Neutrophil (primary cell): Measurements from ENCODE around the gene IL36B.
"Not testable (repeated sequence)": the region's sequence is repeated elsewhere in the genome, so short reads cannot be mapped to it uniquely, and the experiment has no call there.

Source experiments
- H3K27ac ChIP-seq: fragments of 200-600 bp; sonication (generic); 2 replicates; pipeline ENCODE4 v1.5.1; 2016; ENCODE audit warnings: mild to moderate bottlenecking, moderate library complexity
- H3K27me3 ChIP-seq: fragments of 200-600 bp; sonication (generic); 2 replicates; pipeline ENCODE4 v1.6.0; 2016; ENCODE audit warnings: mild to moderate bottlenecking
- H3K36me3 ChIP-seq: fragments of 200-600 bp; sonication (generic); 2 replicates; pipeline ENCODE4 v1.5.1; 2017
- H3K4me1 ChIP-seq, 2 experiments: fragments of 200-600 bp in 1 of 2; sonication (generic) in 1 of 2; 1 replicate in 1 of 2; 2 replicates in 1 of 2; pipeline versions ENCODE4 v1.5.1 to v1.6.1; 2013 to 2016; ENCODE audit warnings: low read depth in 1 of 2, low read length in 1 of 2, mild to moderate bottlenecking in 1 of 2, moderate library complexity in 1 of 2; ENCODE audit not compliant: control insufficient read depth in 1 of 2, insufficient read depth in 1 of 2
- H3K4me3 ChIP-seq, 2 experiments: fragments of 200-600 bp in 1 of 2; sonication (generic) in 1 of 2; 1 replicate in 1 of 2; 2 replicates in 1 of 2; pipeline ENCODE4 v1.5.1; 2013 to 2016; ENCODE audit warnings: low read depth in 1 of 2, low read length in 1 of 2, mild to moderate bottlenecking in 1 of 2, moderate library complexity in 1 of 2
- H3K9me3 ChIP-seq: fragments of 200-600 bp; sonication (generic); 2 replicates; pipeline ENCODE4 v1.5.1; 2016
- TF ChIP-seq, protein P1 (sequence below): fragments of 200-600 bp; sonication (generic); IDR thresholded peaks from 2 replicates; pipeline ENCODE4 v1.5.1; 2016; ENCODE audit warnings: antibody characterized with exemption

IL36B gene

DNA sequence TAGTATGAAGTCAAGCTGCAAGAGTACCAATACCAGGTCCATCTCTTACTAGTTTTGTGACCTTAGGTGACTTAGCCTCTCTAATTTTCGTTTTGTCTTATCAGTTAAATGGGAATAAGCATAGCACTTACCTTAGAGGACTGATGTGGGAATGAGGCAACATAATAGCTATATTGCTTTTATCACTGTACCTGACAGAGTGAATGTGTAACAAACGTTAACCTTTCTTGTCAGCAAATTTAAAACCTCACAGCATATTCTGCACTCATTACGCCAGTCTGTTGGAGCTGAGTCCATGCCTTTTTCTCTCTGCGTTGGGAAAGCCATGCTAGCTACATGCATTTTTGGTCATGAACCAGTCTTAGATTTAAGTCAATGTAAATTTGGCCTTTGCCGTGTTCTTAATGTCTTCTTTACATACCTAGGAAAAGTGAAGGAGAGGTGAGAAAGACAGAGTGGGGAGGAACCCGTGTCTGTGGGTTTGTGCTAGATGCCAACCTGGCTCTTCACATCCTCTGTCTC, at the start of gene IL36B:
TSS of gene IL36B (minus strand) at position 472 of the 522 bp plus-strand sequence.
- no peaks in the 10 kb centered on the region for H3K36me3 ChIP-seq
- H3K9me3 ChIP-seq: no peaks in the 10 kb centered on the region
- TF ChIP-seq, protein P1, sequence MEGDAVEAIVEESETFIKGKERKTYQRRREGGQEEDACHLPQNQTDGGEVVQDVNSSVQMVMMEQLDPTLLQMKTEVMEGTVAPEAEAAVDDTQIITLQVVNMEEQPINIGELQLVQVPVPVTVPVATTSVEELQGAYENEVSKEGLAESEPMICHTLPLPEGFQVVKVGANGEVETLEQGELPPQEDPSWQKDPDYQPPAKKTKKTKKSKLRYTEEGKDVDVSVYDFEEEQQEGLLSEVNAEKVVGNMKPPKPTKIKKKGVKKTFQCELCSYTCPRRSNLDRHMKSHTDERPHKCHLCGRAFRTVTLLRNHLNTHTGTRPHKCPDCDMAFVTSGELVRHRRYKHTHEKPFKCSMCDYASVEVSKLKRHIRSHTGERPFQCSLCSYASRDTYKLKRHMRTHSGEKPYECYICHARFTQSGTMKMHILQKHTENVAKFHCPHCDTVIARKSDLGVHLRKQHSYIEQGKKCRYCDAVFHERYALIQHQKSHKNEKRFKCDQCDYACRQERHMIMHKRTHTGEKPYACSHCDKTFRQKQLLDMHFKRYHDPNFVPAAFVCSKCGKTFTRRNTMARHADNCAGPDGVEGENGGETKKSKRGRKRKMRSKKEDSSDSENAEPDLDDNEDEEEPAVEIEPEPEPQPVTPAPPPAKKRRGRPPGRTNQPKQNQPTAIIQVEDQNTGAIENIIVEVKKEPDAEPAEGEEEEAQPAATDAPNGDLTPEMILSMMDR: no peak
- H3K4me1 ChIP-seq: no peaks in the 10 kb centered on the region
- H3K27ac ChIP-seq: no peak within 1 kb of the TSS
- no peak within 1 kb of the TSS for H3K4me3 ChIP-seq
- H3K27me3 ChIP-seq: no peaks in the 10 kb centered on the region

DNA sequence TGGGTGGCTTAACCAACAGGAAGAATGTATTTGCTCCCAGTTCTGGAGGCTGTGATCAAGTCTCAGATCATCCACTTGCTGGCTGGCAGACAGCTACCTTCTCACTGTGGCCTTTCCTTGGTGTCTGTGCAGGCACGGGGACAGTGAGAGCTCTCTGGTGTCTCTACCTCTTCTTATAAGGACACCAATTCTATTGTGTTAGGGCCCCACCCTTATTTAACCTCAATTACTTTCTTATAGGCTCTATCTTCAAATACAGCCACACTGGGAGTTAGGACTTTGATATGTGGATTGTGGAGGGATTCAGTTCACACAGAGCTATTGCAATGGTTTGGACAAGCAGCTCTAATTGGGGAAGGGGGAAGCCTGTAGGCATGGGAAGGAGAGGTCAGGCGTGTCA, 49.5 kb upstream of the IL36B start:
- TF ChIP-seq, protein P1: no peak
- H3K27ac ChIP-seq: no peak overlapping the region
- no peak overlapping the region for H3K4me3 ChIP-seq
- H3K27me3 ChIP-seq: no peaks in the 10 kb centered on the region
- H3K4me1 ChIP-seq: no peaks in the 10 kb centered on the region
- no peaks in the 10 kb centered on the region for H3K9me3 ChIP-seq
- H3K36me3 ChIP-seq: no peaks in the 10 kb centered on the region

DNA sequence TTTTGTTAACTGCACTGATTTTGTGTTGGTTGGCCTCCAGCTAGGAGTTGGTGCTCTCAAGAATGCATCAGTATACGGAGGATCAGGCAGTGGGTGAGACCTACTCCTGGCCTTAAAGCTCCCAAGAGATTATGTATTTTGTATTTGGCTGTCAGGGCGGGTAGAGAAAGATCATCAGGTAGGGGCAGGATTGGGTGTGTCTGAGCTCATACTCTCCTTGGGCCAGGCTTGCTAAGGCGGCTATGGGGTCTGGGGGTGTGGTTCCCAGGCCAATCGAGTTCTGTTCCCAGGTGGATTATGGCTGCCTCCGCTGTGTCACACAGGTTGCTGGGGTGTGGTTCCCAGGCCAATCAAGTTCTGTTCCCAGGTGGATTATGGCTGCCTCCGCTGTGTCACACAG, 45.9 kb upstream of the IL36B start:
- TF ChIP-seq, protein P1: no peak
- Histone ChIP-seq H3K4me1 (no peaks in the 10 kb centered on the region), H3K27me3 (no peaks in the 10 kb centered on the region), H3K27ac (no peak overlapping the region), H3K9me3 (no peaks in the 10 kb centered on the region), H3K36me3 (no peaks in the 10 kb centered on the region), H3K4me3 (no peak overlapping the region)

DNA sequence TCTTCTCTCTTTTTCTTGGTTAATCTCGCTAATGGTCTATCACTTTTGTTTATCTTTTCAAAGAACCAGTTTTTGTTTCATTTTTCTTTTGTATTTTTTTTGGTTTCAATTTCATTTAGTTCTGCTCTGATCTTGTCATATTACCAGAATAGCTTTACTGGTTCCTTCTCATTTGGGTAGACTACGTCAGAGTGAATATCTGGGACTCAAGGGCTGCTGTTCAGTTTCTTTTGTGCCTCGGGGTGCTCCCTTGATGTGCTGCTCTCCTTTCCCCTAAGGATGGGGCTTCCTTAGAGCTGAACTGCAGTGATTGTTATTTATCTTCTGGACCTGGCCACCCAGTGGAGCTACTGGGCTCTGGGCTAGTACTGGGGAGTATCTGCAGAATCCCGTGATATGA, 45.4 kb upstream of the IL36B start:
- Histone ChIP-seq H3K27me3 (no peaks in the 10 kb centered on the region), H3K36me3 (no peaks in the 10 kb centered on the region), H3K27ac (no peak overlapping the region), H3K4me1 (no peaks in the 10 kb centered on the region), H3K9me3 (no peaks in the 10 kb centered on the region), H3K4me3 (no peak overlapping the region)
- TF ChIP-seq, protein P1: no peak

DNA sequence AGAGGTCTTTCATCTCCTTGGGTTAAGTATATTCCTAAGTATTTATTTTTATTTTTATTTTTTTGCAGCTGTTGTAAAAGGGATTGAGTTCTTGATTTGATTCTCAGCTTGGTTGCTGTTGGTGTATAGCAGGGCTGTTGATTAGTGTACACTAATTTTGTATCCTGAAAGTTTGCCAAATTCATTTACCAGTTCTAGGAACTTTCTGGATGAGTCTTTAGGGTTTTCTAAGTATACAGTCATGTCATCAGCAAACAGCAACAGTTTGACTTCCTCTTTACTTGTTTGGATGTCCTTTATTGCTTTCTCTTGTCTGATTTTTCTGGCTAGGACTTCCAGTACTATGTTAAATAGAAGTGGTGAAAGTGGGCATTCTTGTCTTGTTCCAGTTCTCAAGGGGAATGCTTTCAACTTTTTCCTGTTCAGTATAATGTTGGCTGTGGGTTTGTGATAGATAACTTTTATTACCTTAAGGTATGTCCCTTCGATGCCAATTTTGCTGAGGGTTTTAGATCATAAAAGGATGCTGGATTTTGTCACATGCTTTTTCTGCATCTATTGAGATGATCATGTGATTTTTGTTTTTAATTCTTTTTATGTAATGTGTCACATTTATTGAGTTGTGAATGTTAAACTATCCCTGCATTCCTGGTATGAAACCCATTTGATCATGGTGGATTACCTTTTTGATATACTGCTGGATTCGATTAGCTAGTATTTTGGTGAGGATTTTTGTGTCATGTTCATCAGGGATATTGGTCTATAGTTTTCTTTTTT, 44.4 kb upstream of the IL36B start:
- H3K36me3 ChIP-seq, H3K27ac ChIP-seq: not testable (repeated sequence)

DNA sequence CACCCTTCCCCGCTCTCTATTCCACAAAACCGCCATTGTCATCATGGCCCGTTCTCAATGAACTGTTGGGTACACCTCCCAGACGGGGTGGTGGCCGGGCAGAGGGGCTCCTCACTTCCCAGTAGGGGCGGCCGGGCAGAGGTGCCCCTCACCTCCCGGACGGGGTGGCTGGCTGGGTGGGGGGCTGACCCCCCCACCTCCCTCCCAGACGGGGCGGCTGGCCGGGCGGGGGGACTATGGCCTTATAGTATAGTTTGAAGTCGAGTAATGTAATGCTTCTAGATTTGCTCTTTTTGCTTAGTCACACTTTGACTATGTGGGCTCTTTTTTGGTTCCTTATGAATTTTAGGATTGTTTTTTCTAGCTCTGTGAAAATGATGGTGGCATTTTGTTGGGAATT, 43.6 kb upstream of the IL36B start:
- not testable (repeated sequence) for H3K4me1 ChIP-seq, H3K27me3 ChIP-seq, H3K27ac ChIP-seq, H3K9me3 ChIP-seq, H3K36me3 ChIP-seq, H3K4me3 ChIP-seq

More for the DNA sequence above, 44.4 kb upstream of the IL36B start:
- not testable (repeated sequence) for H3K4me3 ChIP-seq, H3K4me1 ChIP-seq, H3K27me3 ChIP-seq, H3K9me3 ChIP-seq
